Tibial nerve (tissue), 4 donors: ENCODE results near the gene RCE1. TPM values are rescaled to one million over a fixed set of nuclear protein-coding genes. Genes with fewer than 3 reads are reported as not detected.

Source experiments
- DNase-seq, 2 donors: peaks; one replicate each; pipeline ENCODE4 v3.0.0-alpha.2; 2019; ENCODE audit warnings: low spot score in 2 of 2
- H3K27ac ChIP-seq, 4 donors: fragments of 200-600 bp; sonication (generic) in 3 of 4; one replicate each; pipeline ENCODE4 v1.5.1; 2017 to 2019; ENCODE audit warnings: mild to moderate bottlenecking in 1 of 4
- H3K27me3 ChIP-seq, 2 donors: fragments of 200-600 bp; sonication (generic) in 1 of 2; one replicate each; pipeline versions ENCODE4 v1.5.1 to v1.6.0; 2017 to 2019
- H3K36me3 ChIP-seq, 3 donors: fragments of 200-600 bp; sonication (generic); one replicate each; pipeline ENCODE4 v1.5.1; 2018 to 2019
- H3K4me1 ChIP-seq, 4 donors: fragments of 200-600 bp; sonication (generic) in 3 of 4; one replicate each; pipeline ENCODE4 v1.5.1; 2017 to 2019
- H3K4me3 ChIP-seq, 4 donors: fragments of 200-600 bp; sonication (generic) in 3 of 4; one replicate each; pipeline ENCODE4 v1.5.1; 2017 to 2019; ENCODE audit warnings: mild to moderate bottlenecking in 1 of 4, moderate library complexity in 1 of 4
- H3K9me3 ChIP-seq, 4 donors: fragments of 200-600 bp; sonication (generic) in 3 of 4; one replicate each; pipeline ENCODE4 v1.5.1; 2017 to 2019
- CTCF ChIP-seq, 5 experiments: fragments of 200-600 bp in 3 of 5; fragments of 450-650 bp in 2 of 5; sonication (generic) in 3 of 5; IDR thresholded peaks; one replicate each; pipeline ENCODE4 v1.5.1; 2016 to 2019; ENCODE audit warnings: antibody characterized with exemption in 5 of 5, mild to moderate bottlenecking in 3 of 5, moderate library complexity in 2 of 5
- EP300 ChIP-seq, 2 donors: sonication (generic); formaldehyde crosslinking; IDR thresholded peaks; one replicate each; pipeline ENCODE4 v1.6.1; 2017; ENCODE audit warnings: antibody characterized with exemption in 2 of 2, mild to moderate bottlenecking in 1 of 2
- POLR2A ChIP-seq, 2 donors: fragments of 450-650 bp; IDR thresholded peaks; one replicate each; pipeline ENCODE4 v1.6.1; 2017; ENCODE audit warnings: antibody characterized with exemption in 2 of 2, mild to moderate bottlenecking in 2 of 2, moderate library complexity in 2 of 2
- WGBS, 2 donors: methylation state at CpG; one replicate each; pipeline ENCODE4 v1.1.5; 2018; 5-methylcytosine and 5-hydroxymethylcytosine counted together
- total RNA-seq, 4 donors: library from RNA; depleted of rRNA; stranded (reverse); fragments of >200 nt; gene quantifications; one replicate each; pipeline ENCODE4 v1.1.0, GENCODE V29; 2016

RCE1 gene
- total RNA-seq, 4 donors from 2014 or later, result 18.1 to 25.8 (median 20.9) TPM

DNA sequence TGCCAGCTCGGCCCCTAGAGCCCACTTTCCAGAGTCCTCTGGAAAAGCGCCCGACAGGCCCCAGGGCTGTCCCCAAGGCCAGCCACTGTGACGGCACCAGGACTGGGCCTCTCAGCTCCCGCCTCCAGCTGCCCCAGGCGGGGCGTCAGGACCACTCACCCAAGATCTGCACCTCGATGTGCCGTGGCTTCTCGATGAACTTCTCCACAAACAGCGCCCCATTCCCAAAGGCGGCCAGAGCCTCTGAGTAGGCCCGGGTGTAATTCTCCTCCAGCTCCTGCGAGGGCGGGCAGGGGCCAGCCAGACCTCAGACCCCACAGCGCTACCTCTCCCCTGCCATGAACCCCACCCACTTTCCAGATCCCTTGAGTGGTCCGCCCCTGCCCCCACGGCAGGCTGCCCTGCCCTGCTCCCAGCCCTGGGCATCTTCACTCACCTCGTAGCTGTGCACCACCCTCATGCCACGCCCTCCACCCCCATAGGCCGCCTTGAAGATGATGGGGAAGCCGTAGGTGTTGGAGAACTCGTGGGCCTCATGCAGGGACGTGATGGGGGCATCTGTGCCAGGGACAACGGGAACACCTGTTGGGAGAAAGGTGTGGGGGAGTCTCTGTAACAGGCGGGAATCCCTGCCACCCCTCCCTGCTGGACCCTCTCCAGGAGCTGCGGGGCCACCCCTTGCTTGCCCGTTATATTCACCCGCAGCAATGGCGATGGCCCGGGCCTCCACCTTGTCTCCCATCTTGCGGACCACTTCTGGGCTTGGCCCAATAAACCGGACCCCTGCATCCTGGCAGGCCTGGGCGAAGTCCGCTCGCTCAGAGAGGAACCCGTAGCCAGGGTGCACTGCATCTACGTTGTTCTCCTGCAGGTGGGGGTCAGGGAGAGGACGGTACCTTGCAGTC, 27.6 kb downstream of the RCE1 start:
- peaks cover 0 to 55% (median 0%) of the 10 kb centered on the region in 3 donors for H3K36me3 ChIP-seq
- no peak overlapping the region for H3K4me3 ChIP-seq
- no peak overlapping the region for H3K27ac ChIP-seq
- TF ChIP-seq CTCF (IDR thresholded peaks at IDR 0.05), result no peak
- TF ChIP-seq EP300 (IDR thresholded peaks at IDR 0.05), result no peak
- TF ChIP-seq POLR2A (IDR thresholded peaks at IDR 0.05), result no peak
- 88 to 92% methylated on average over 32 to 39 of the region's 39 CpGs for WGBS, 2 donors
- H3K4me1 ChIP-seq, result peaks cover 0 to 13% (median 0%) of the 10 kb centered on the region in 4 donors
- H3K9me3 ChIP-seq, result no peaks in the 10 kb centered on the region
- H3K27me3 ChIP-seq, result no peaks in the 10 kb centered on the region
- no peak for DNase-seq

DNA sequence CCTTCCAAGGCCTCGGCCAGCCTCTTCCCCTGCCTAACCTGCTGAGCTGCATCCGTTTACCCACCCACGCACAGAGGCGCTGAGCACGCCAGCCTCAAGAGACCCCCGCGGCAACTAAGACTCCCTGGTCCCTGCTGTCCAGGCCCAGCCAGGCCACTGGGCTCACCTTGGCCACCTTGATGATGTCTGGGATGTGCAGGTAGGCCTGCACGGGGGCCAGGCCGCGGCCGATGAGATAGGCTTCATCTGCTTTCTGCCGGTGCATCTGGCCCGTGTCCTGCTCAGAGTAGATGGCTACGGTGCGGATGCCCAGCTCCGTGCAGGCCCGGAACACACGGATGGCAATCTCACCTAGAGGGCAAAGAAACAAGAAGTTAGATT, 28.3 kb downstream of the RCE1 start:
- no peak for DNase-seq
- WGBS, 2 donors, result 91 to 98% methylated on average over 18 of the region's 18 CpGs

GRCh38 chr11:66874232-66874631, 31.0 kb downstream of the RCE1 start:
- Histone ChIP-seq H3K4me3 (no peak overlapping the region), H3K27me3 (no peaks in the 10 kb centered on the region), H3K27ac (no peak overlapping the region), H3K9me3 (no peaks in the 10 kb centered on the region), H3K4me1 (peaks cover 0 to 18% (median 6%) of the 10 kb centered on the region in 4 donors), H3K36me3 (peaks cover 0 to 28% (median 0%) of the 10 kb centered on the region in 3 donors)
- no peak for DNase-seq
- TF ChIP-seq CTCF (IDR thresholded peaks at IDR 0.05) (no peak), POLR2A (IDR thresholded peaks at IDR 0.05) (no peak), EP300 (IDR thresholded peaks at IDR 0.05) (no peak)
- WGBS, 2 donors, result 89 to 90% methylated on average over 6 of the region's 6 CpGs

More for the DNA sequence above, 28.3 kb downstream of the RCE1 start:
- no peak overlapping the region for H3K4me3 ChIP-seq
- peaks cover 0 to 10% (median 0%) of the 10 kb centered on the region in 4 donors for H3K4me1 ChIP-seq
- H3K36me3 ChIP-seq, result peaks cover 0 to 49% (median 0%) of the 10 kb centered on the region in 3 donors
- H3K9me3 ChIP-seq, result no peaks in the 10 kb centered on the region
- TF ChIP-seq POLR2A (IDR thresholded peaks at IDR 0.05) (no peak), CTCF (IDR thresholded peaks at IDR 0.05) (no peak), EP300 (IDR thresholded peaks at IDR 0.05) (no peak)
- H3K27me3 ChIP-seq, result no peaks in the 10 kb centered on the region
- no peak overlapping the region for H3K27ac ChIP-seq

- TF ChIP-seq EP300 (IDR thresholded peaks at IDR 0.05) (no peak), POLR2A (IDR thresholded peaks at IDR 0.05) (no peak), CTCF (IDR thresholded peaks at IDR 0.05) (no peak)
- DNase-seq, result no peak
- Histone ChIP-seq H3K4me1 (peaks cover 0 to 29% (median 11%) of the 10 kb centered on the region in 4 donors), H3K9me3 (no peaks in the 10 kb centered on the region), H3K36me3 (peaks cover 0 to 16% (median 0%) of the 10 kb centered on the region in 3 donors), H3K27ac (no peak overlapping the region), H3K27me3 (no peaks in the 10 kb centered on the region), H3K4me3 (no peak overlapping the region)
- WGBS, 2 donors, result 76 to 78% methylated on average over 13 of the region's 13 CpGs
These were observed 32.1 kb downstream of the RCE1 start for GRCh38 chr11:66875378-66875777.
